GM19025 (cell line): ENCODE results near the gene VSTM2L.

Source experiments
- ATAC-seq: cut with Tn5 transposase; IDR thresholded peaks from one replicate; pipeline ENCODE4 v1.9.1; 2021; ENCODE audit warnings: mild to moderate bottlenecking, low read depth, moderate library complexity; ENCODE audit not compliant: unreplicated experiment

Gene VSTM2L

DNA sequence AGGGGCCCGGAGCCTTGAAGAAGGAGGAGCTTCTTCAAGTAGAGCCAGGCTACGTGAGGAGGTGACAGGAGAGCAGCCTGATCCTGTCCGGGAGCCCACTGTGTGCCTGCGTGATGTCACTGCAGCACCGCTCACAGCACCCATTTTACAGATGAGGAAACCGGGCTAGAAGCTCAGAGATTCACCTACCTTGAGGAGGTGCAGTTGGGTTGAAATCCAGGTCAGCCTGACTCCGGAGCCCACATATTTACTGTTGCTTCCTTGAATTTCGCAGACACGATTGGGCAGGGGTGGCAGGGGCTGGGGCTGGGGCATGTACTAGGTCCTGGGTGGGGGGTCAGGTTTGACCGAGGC, 12.5 kb downstream of the VSTM2L start:
- no peak for ATAC-seq

- ATAC-seq, result no peak
These were observed 13.1 kb downstream of the VSTM2L start for GRCh38 chr20:37915800-37916570.

DNA sequence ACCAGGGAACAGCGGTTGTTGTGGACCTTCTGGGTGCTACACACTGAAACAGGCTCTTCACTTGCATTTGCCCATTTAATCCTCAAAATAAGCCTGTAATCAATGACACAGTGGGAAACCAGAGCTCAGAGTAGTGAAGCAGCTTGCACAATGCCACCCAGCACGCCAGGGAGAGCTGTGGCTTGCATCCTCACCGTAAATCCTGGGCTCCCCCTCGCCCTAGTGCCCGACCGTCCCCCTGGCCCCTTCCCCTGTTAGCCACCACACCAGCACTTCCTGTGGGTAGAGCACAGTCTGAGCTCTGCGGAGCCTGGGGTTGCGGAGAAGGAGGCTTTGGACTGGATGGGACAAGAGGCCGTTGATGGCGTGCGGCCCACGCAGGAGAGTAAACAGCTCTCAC, 14.5 kb downstream of the VSTM2L start:
- no peak for ATAC-seq

GRCh38 chr20:37918035-37918434, 15.1 kb downstream of the VSTM2L start:
- ATAC-seq, result no peak

DNA sequence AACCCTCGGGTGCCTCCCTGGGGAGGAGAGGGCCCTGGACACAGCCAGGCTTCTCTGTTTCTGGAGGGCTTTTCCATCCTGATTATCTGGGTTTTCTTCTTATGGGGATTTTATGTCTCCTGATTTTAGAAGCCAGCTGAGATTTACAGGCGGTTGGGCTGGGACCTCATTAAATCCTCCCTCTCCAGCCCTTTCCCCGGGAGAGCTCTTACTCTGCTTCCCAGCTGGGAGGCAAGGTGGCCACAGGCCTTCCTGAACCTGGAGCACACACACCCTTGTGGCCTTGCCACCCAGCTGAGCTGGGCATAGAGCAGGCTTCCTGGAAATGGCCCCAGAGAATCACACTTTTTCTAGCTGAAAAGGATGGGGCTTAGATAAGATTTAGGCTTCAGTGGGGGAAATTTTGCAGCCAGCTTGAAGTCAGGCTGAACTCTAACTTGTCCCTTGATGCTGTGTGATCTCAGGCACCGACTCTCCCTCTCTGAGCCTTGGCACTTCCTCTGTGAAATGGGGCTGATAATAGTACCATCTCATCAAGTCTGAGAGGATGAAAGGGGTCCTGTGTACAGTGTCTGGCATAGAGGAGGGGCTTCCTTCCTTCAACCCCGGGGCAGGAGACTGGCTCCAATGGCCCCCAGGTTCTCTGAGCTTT, 16.6 kb downstream of the VSTM2L start:
- no peak for ATAC-seq

- no peak for ATAC-seq
These were observed 17.3 kb downstream of the VSTM2L start for GRCh38 chr20:37920270-37920669.

- no peak for ATAC-seq
These were observed 17.9 kb downstream of the VSTM2L start for GRCh38 chr20:37920679-37921322.

GRCh38 chr20:37921341-37921929, 18.5 kb downstream of the VSTM2L start:
- peak; percentile 47 for ATAC-seq

DNA sequence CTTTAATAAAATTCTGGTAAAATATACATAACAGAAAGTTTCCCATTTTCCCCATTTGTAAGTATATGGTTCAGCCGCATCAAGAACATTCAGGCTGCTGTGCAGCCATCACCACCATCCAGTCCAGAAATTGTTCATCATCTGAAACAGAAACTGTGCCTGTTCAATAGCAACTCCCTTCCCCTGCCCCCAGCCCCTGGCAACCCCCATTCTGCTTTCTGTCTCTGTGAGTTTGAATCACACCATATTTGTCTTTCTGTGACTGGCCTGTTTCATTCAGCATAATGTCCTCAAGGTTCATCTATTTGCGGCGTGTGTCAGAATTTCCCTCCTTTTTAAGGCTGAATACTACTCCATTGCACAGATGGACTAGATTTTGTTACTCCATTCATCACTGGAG, 19.1 kb downstream of the VSTM2L start:
- peak; percentile 55 for ATAC-seq

- no peak for ATAC-seq
These were observed 22.6 kb downstream of the VSTM2L start for GRCh38 chr20:37925265-37926165.

- no peak for ATAC-seq
These were observed 23.7 kb downstream of the VSTM2L start for GRCh38 chr20:37926612-37927011.

DNA sequence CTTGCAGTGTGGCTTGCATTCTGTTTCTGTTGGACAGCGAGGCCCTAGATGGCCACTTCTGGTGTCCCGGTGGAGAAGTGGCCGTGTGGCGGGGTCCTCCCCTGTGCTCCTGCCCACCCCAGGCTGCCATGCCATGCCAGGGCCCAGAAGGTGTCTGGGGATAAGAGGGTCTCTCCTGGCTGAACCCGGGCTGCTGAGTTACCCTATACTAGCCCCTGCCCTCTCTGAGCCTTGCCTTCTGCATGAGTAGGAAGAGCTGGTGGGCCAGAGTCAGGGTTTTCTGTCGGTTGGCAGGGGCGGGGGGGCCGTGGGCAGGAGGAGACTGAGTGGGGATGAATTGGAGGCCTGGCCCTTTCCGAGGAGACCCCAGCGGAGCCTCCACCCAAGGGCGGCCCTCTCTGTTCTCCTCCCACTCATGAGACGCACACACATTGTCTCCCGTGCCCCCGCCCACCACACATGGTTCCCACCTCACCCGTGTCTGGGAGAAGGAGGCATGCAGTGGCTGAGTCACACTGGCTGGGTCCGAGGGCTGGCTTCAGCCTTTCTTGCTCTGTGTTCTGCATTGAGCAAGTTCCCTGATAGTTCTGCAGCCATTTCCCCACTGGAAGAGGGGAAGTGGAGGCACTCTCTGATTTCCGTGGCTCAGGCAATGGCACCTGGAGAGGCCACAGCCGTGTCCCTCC, 24.6 kb downstream of the VSTM2L start:
- ATAC-seq, result no peak

DNA sequence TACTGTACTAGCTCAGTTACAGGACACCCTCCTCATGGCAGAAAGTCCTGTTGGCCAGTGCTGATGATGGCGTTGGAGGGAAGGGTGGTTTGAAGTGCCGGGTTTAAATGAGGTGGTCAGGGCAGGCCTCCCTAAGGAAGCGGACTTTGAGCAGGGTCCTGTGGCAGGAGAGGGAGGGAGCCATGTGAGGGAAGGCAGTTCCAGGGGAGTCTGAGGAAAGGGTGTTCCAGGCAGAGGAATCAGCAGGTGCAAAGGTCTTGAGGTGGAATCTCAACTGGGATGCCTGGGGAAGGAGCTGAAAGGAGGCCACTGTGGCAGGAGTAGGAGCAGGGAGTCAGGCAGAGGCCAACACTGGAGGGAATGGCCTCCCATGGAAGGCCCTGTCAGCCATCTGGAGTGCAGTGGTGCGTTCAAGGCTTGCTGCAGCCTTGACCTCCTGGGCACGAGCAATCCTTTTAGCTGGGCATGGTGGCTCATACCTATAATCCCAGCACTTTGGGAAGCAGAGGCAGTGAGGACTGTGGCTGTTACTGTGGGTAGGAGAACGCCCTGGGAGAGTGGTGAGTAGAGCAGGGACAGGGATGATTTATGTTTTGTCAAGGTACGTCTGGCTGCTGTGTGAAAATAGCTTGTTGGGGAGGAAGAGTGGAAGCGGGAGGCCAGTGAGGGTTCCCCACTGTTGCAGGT, 26.2 kb downstream of the VSTM2L start:
- no peak for ATAC-seq

DNA sequence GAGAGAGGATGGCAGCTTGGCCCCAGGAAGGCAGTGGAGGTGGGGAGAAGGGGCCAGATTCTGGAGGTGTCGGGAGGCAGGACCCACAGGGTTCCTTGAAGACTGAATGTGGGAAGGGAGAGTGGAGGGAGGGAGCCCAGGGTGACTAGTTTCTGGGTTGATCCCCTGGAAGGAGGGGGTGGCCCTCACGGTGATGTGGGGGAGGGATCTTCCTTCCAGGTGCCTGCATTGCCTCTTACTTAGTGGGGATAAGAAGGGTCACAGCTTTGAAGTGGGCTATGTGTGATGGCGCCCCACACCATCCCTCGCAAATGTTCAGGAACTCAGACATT, 26.7 kb downstream of the VSTM2L start:
- ATAC-seq, result no peak

DNA sequence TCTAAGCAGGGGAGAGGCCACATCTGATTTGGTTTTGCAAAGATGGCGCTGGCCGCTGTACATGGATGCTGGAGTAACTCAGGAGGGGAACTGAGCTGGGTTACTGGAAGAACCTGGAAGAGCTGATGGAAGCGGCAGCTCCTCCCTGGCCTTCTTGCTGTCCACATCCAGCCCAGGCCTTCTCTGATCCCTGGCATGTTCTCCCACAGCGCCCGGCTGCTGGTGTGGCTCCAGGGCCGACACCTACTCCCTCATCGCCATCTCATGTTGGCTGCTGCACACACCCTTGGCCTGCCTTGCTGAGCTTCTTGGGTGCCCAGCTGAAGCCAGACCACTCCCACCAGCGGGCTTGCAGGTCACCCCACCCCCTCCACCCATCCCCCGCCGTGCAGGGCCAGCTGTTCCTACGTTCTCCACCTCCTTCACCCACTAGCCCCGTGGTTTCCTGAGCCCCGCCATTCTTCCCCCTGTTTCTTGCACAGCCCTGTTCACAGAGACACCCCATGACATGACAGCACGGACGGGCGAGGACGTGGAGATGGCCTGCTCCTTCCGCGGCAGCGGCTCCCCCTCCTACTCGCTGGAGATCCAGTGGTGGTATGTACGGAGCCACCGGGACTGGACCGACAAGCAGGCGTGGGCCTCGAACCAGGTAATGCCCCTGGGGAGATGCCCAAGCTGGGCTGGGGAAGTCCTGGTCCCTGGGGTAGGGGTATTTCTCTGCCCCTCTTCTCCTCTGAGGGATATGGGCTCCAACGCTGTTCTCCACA, 28.4 kb downstream of the VSTM2L start:
- ATAC-seq, result no peak

DNA sequence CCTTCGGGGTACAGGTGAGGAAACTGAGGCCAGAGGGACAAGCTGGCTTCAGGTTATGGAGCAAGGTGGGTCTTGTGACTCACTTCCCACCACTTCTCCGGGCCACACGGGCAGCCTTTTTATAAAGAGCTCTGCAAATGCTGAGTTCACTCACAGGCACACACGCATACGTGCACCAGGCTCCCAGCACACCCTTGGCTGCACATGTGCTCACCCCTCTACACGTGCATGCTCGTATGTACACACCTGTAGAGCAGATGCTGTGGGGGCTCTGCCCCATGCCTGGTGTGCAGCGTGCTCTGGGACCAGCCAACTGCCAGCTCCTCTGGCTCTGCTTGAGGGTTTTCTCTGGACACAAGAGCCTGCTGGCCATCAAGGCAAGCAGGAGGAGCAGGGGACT, 29.1 kb downstream of the VSTM2L start:
- ATAC-seq, result no peak

DNA sequence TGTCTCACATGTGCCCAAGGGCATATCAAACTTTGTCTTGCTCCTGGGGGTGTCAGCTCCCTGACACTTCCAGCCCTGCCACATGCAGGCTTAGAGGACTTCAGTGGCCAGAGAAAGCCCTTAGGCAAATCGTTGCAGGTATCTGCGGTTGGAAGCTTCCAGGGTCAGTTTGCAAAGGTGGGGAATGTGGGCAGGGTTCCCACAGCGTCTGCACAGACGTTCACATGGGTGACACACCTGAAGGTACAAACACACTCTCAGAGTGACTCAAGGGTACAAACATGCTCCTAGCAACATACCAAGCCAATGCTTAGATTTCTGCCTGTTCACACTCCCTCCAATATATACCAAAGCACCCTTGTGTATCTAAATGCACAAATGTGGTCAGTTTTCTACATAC, 30.0 kb downstream of the VSTM2L start:
- ATAC-seq, result no peak

- ATAC-seq, result no peak
These were observed 31.1 kb downstream of the VSTM2L start for GRCh38 chr20:37933786-37934633.
